H9 (cell line): ENCODE measurements around the gene TMOD1. TPM values are rescaled to one million over a fixed set of nuclear protein-coding genes. Genes with fewer than 3 reads are reported as not detected.

Source experiments
- DNase-seq: peaks from one replicate; pipeline ENCODE4 v3.0.0-alpha.2; 2017
- H2AFZ ChIP-seq: one replicate; pipeline ENCODE4 v1.6.1; 2013; ENCODE audit warnings: mild to moderate bottlenecking, low read length, control low read depth, moderate library complexity
- H2AK5ac ChIP-seq: 2 replicates; pipeline ENCODE4 v1.6.1; 2013; ENCODE audit warnings: low read length, control low read depth, mixed read lengths; ENCODE audit not compliant: insufficient read length
- H2BK120ac ChIP-seq: one replicate; pipeline ENCODE4 v1.6.1; 2013; ENCODE audit warnings: low read depth, mild to moderate bottlenecking, low read length, control low read depth, inconsistent platforms; ENCODE audit not compliant: poor library complexity, severe bottlenecking
- H2BK12ac ChIP-seq: 2 replicates; pipeline ENCODE4 v1.6.1; 2013; ENCODE audit warnings: low read length, control low read depth, mixed read lengths, low read depth; ENCODE audit not compliant: insufficient read length
- H2BK15ac ChIP-seq: 2 replicates; pipeline ENCODE4 v1.6.1; 2013; ENCODE audit warnings: low read depth, low read length, control low read depth
- H2BK20ac ChIP-seq: one replicate; pipeline ENCODE4 v1.6.1; 2013; ENCODE audit warnings: low read depth, mild to moderate bottlenecking, low read length, control low read depth, inconsistent platforms; ENCODE audit not compliant: poor library complexity, severe bottlenecking
- H2BK5ac ChIP-seq: 2 replicates; pipeline ENCODE4 v1.6.1; 2013; ENCODE audit warnings: low read length, control low read depth, mixed read lengths; ENCODE audit not compliant: insufficient read length
- H3K14ac ChIP-seq: 2 replicates; pipeline ENCODE4 v1.6.1; 2013; ENCODE audit warnings: low read length, control low read depth; ENCODE audit not compliant: insufficient read depth
- H3K18ac ChIP-seq: 2 replicates; pipeline ENCODE4 v1.6.1; 2013; ENCODE audit warnings: low read depth, mild to moderate bottlenecking, mixed read lengths, low read length, control low read depth; ENCODE audit not compliant: insufficient read length
- H3K23ac ChIP-seq: 2 replicates; pipeline ENCODE4 v1.6.1; 2013; ENCODE audit warnings: low read length, control low read depth, mixed read lengths, low read depth; ENCODE audit not compliant: insufficient read length
- H3K23me2 ChIP-seq: 2 replicates; pipeline ENCODE4 v1.6.1; 2013; ENCODE audit warnings: low read depth, mild to moderate bottlenecking, mixed read lengths, low read length, control low read depth; ENCODE audit not compliant: insufficient read length, poor library complexity, severe bottlenecking
- H3K27ac ChIP-seq: 2 replicates; pipeline ENCODE4 v1.5.1; 2013; ENCODE audit warnings: low read length, control low read depth, mixed read lengths, low read depth; ENCODE audit not compliant: insufficient read length
- H3K27me3 ChIP-seq: 2 replicates; pipeline ENCODE4 v1.6.1; 2013; ENCODE audit warnings: low read length, control low read depth, inconsistent platforms; ENCODE audit not compliant: insufficient read depth
- H3K4ac ChIP-seq: 2 replicates; pipeline ENCODE4 v1.6.1; 2013; ENCODE audit warnings: low read depth, mild to moderate bottlenecking, control low read depth, inconsistent platforms, low read length, moderate library complexity
- H3K4me1 ChIP-seq: 2 replicates; pipeline ENCODE4 v1.6.1; 2013; ENCODE audit warnings: low read length, control low read depth, inconsistent platforms; ENCODE audit not compliant: insufficient read depth
- H3K4me2 ChIP-seq: 2 replicates; pipeline ENCODE4 v1.6.1; 2013; ENCODE audit warnings: low read length, control low read depth, mixed read lengths; ENCODE audit not compliant: insufficient read length, insufficient read depth
- H3K56ac ChIP-seq: 2 replicates; pipeline ENCODE4 v1.6.1; 2013; ENCODE audit warnings: low read depth, mild to moderate bottlenecking, mixed read lengths, low read length, control low read depth; ENCODE audit not compliant: insufficient read length
- H3K79me1 ChIP-seq: 2 replicates; pipeline ENCODE4 v1.6.1; 2013; ENCODE audit warnings: low read depth, mild to moderate bottlenecking, moderate library complexity, low read length, control low read depth, inconsistent platforms; ENCODE audit not compliant: insufficient read depth, poor library complexity, severe bottlenecking
- H3K79me2 ChIP-seq: 2 replicates; pipeline ENCODE4 v1.6.1; 2013; ENCODE audit warnings: low read length, control low read depth, inconsistent platforms; ENCODE audit not compliant: insufficient read depth
- H3K9ac ChIP-seq: 2 replicates; pipeline ENCODE4 v1.6.1; 2013; ENCODE audit warnings: low read length, control low read depth, mixed read lengths; ENCODE audit not compliant: insufficient read length; ENCODE audit errors: extremely low read depth
- H3K9me3 ChIP-seq: one replicate; pipeline ENCODE4 v1.6.1; 2013; ENCODE audit warnings: low read depth, low read length, inconsistent platforms; ENCODE audit not compliant: control insufficient read depth
- H3T11ph ChIP-seq: one replicate; pipeline ENCODE4 v1.6.1; 2013; ENCODE audit warnings: mild to moderate bottlenecking, low read length, control low read depth, inconsistent platforms
- H4K20me1 ChIP-seq: one replicate; pipeline ENCODE4 v1.6.1; 2013; ENCODE audit not compliant: control insufficient read depth, insufficient read length, insufficient read depth
- H4K5ac ChIP-seq: 2 replicates; pipeline ENCODE4 v1.6.1; 2013; ENCODE audit warnings: low read depth, mild to moderate bottlenecking, mixed read lengths, low read length, control low read depth; ENCODE audit not compliant: insufficient read length
- H4K8ac ChIP-seq: replicated peaks from 2 replicates; pipeline ENCODE4 v1.6.1; 2013; ENCODE audit warnings: low read length, control low read depth, mixed read lengths, low read depth; ENCODE audit not compliant: insufficient read length
- H4K91ac ChIP-seq: 2 replicates; pipeline ENCODE4 v1.6.1; 2013; ENCODE audit warnings: low read depth, mild to moderate bottlenecking, moderate library complexity, mixed read lengths, low read length, control low read depth; ENCODE audit not compliant: insufficient read length
- H3K27ac Mint-ChIP-seq, 3 experiments: 2 replicates in 2 of 3; 3 replicates in 1 of 3; pipeline ENCODE4 v1.8.0; 2020 to 2021; ENCODE audit warnings: mixed read lengths in 3 of 3, mild to moderate bottlenecking in 1 of 3, moderate library complexity in 1 of 3
- H3K27me3 Mint-ChIP-seq: 2 replicates; pipeline ENCODE4 v1.8.0; 2021; ENCODE audit warnings: low read depth, mild to moderate bottlenecking, moderate library complexity, mixed read lengths
- H3K36me3 Mint-ChIP-seq, 3 experiments: 2 replicates in 2 of 3; 3 replicates in 1 of 3; pipeline ENCODE4 v1.8.0; 2020 to 2021; ENCODE audit warnings: low read depth in 3 of 3, mixed read lengths in 3 of 3; ENCODE audit not compliant: insufficient read depth in 1 of 3
- H3K4me1 Mint-ChIP-seq, 2 experiments: 2 replicates each; pipeline ENCODE4 v1.8.0; 2020; ENCODE audit warnings: mixed read lengths in 2 of 2
- H3K4me3 Mint-ChIP-seq, 2 experiments: 2 replicates in 1 of 2; 3 replicates in 1 of 2; pipeline ENCODE4 v1.8.0; 2020 to 2021; ENCODE audit warnings: mild to moderate bottlenecking in 2 of 2, mixed read lengths in 2 of 2, moderate library complexity in 1 of 2
- H3K9me3 Mint-ChIP-seq, 2 experiments: 2 replicates in 1 of 2; 3 replicates in 1 of 2; pipeline ENCODE4 v1.8.0; 2020; ENCODE audit warnings: mild to moderate bottlenecking in 2 of 2, mixed read lengths in 2 of 2, moderate library complexity in 1 of 2
- CTCF ChIP-seq: fragments of 200-600 bp; sonication (generic); conservative IDR thresholded peaks from 3 replicates; pipeline ENCODE4 v1.8.0; 2021; ENCODE audit warnings: antibody characterized with exemption, mild to moderate bottlenecking
- WGBS: extraction: QIAGEN DNeasy Blood & Tissue Kit; methylation state at CpG from one replicate; pipeline ENCODE4 v1.1.7; 2013; ENCODE audit warnings: missing lambda C conversion rate, low lambda C conversion rate, mixed read lengths; ENCODE audit not compliant: insufficient read length; ENCODE audit errors: extremely low coverage; 5-methylcytosine and 5-hydroxymethylcytosine counted together
- total RNA-seq: library from RNA; stranded (reverse); gene quantifications from 2 replicates; pipeline ENCODE4 v1.2.1, GENCODE V29; 2021

Gene TMOD1
- total RNA-seq, 1 experiment from 2014 or later, result 0.98 TPM

- DNase-seq, result no peak
- no peak overlapping the region for H2BK20ac ChIP-seq
- no peaks in the 10 kb centered on the region for H3K23me2 ChIP-seq
- no peak overlapping the region for H2AFZ ChIP-seq
- no peak overlapping the region for H2BK12ac ChIP-seq
- no peaks in the 10 kb centered on the region for H3K79me2 ChIP-seq
- peaks cover 2% of the 10 kb centered on the region for H3K27me3 Mint-ChIP-seq
- H3K79me1 ChIP-seq, result no peaks in the 10 kb centered on the region
- no peak overlapping the region for H3K27ac Mint-ChIP-seq
- no peaks in the 10 kb centered on the region for H3K4me1 ChIP-seq
- no peak overlapping the region for H2BK5ac ChIP-seq
- H3K27me3 ChIP-seq, result no peaks in the 10 kb centered on the region
- no peaks in the 10 kb centered on the region for H3K9me3 Mint-ChIP-seq
- no peak overlapping the region for H4K5ac ChIP-seq
- no peak overlapping the region for H4K8ac ChIP-seq
- no peaks in the 10 kb centered on the region for H3K9me3 ChIP-seq
- no peak overlapping the region for H3K4me2 ChIP-seq
- no peak for TF ChIP-seq CTCF
- H3K18ac ChIP-seq, result no peak overlapping the region
- no peak overlapping the region for H2BK120ac ChIP-seq
- peaks cover 11 to 12% of the 10 kb centered on the region in 2 experiments for H3K4me1 Mint-ChIP-seq
- H3T11ph ChIP-seq, result no peak overlapping the region
- no peaks in the 10 kb centered on the region for H3K36me3 Mint-ChIP-seq
- H3K9ac ChIP-seq, result no peak overlapping the region
- no peak overlapping the region for H3K4me3 Mint-ChIP-seq
- H3K27ac ChIP-seq, result no peak overlapping the region
- H3K56ac ChIP-seq, result no peak overlapping the region
- no peak overlapping the region for H3K23ac ChIP-seq
- no peak overlapping the region for H2AK5ac ChIP-seq
- no peaks in the 10 kb centered on the region for H4K20me1 ChIP-seq
- H3K14ac ChIP-seq, result no peak overlapping the region
- no CpG with 5 or more reads among the region's 5 CpGs for WGBS
- no peak overlapping the region for H3K4ac ChIP-seq
- no peak overlapping the region for H2BK15ac ChIP-seq
- no peak overlapping the region for H4K91ac ChIP-seq
These were observed 49.8 kb downstream of the TMOD1 start for GRCh38 chr9:97551308-97551707.
